OCI-LY1 (cell line): ENCODE data around the gene SMIM1.

Source experiments
- CTCF ChIP-seq: fragments of 200-600 bp; sonication (generic), shearing (Covaris generic); IDR thresholded peaks from 2 replicates; pipeline ENCODE4 v1.5.1; 2017; ENCODE audit warnings: mild to moderate bottlenecking, antibody characterized with exemption, low read length, moderate library complexity, mixed read lengths
- EZH2 ChIP-seq: fragments of 200-600 bp; sonication (generic), shearing (Covaris generic); IDR thresholded peaks from 2 replicates; pipeline ENCODE4 v1.8.0; 2017; ENCODE audit warnings: borderline replicate concordance, mixed run types, mild to moderate bottlenecking, antibody characterized with exemption, low read length, moderate library complexity, mixed read lengths

GRCh38 chr1:3790952-3791351, 18.4 kb downstream of the SMIM1 start:
- no peak for TF ChIP-seq CTCF
- no peak for TF ChIP-seq EZH2
